COLO668 (cell line): Measurements from ENCODE around the gene DNAH8.
A peak's percentile ranks its signal among the peaks of the same experiment; 100 is the strongest.

Experiments
- DNase-seq: peaks from one replicate; lab custom pipeline; 2025; ENCODE audit not compliant: unreplicated experiment; lab: John Stamatoyannopoulos, UW

The DNAH8 gene

DNA sequence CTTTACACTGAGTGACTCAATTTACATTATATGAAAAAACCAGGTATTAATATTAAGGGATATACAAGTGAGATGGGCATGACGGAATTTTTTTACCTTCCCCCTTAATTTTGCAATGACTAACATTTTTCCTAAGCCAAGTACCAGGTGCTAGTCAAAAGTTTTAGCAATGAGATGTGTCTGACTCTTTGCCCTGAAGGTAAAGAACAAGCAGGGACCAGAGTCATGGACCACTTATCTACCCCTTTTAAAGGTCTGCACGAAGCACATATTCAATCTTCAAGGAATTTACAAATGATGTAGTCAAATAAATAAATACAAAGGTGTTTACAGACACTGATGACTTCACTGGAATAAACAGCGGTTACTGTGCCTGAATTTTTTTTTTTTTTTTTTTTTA, 13.6 kb upstream of the DNAH8 start:
- no peak for DNase-seq

DNA sequence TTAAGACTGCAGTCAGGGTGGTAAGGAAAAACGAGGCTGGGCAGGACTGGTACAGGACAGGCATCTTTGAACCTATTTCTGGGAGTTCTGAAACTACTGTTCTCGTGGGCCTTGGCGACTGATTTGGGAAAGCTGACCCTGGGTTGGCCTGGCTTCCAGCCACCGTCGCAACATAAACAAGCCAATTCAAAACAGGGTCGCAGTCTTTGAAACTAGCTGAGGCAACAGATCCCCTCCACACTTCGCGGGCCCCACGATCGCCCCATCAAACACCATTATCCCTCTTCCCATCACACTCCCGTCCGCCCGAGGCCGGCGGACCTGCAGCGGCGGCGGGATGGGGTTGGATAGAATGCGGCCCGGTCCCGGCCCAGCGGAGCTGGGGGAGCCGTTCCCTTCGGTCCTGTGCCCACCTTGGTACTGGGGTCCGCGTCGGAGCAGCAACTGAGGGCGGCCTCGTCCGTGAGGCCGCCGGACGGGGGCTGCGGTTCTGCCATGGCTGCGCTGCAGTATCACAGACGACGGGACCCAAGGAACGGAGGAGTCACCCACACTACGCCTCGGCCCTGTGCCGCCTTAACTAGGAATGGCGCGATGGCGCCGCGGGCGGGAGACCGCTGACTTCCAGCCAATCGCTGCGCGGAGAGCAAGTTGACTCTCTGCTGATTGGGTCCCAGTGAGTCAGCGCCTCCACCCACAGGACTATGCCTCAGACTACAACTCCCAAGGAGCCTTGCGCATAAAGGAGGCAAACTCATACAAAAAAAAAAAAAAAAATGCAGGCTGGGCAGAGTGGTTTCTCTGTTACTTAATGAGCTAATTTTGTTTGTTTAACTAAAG, 12.3 kb upstream of the DNAH8 start, which contains the start of gene GLO1:
TSS of gene GLO1 (minus strand) at position 588 of the 840 bp plus-strand sequence. CDS start at position 497, 91 bp downstream.
- peak; percentile 92 for DNase-seq

DNA sequence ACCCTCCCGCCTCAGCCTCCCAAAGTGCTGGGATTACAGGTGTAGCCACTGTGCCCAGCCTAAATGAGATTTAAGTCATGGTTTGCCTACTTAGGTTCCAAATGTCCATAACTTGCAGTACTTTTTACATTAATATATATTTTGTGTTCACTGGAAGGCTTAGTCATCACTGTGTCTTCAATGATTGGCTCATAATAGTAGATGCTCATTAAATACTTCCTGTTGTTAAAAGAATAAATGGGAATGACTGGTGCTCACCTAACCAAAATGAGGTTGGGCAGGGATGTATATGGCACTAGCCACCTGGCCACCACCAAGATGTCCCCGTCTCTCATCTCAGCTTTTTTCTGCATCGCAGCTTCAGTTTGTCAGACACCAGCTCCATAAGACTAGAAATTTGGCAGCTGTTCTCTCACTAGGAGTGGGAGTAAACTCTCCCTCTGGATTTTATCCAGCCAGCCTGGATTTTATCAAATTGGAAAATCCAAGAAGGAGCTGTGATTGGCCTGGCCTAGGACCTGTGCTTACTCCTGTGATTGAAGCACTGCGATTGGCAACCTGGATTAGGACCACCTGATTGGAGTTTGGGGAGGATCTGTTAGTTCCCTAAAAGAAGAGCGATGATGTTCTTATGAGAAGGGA, 11.0 kb upstream of the DNAH8 start:
- DNase-seq = no peak

DNA sequence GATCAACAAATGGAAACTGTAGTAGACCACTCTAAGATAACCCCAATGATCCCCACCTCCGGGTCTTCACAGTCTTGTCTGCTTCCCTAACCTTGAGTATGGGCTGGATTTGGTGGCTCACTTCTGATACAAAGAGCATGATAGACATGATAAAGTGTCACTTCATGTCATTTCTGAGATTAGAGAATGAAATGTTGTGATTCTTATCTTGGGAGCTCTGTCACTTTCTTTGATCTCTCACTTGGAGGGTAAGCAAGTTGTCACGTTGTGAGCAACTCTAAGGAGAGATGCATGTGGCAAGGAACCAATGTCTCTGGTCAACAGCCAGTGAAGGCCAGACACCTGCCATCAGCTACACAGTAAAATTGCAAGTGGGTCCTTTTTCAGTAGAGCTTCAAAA, 9.2 kb upstream of the DNAH8 start:
- DNase-seq = no peak

DNA sequence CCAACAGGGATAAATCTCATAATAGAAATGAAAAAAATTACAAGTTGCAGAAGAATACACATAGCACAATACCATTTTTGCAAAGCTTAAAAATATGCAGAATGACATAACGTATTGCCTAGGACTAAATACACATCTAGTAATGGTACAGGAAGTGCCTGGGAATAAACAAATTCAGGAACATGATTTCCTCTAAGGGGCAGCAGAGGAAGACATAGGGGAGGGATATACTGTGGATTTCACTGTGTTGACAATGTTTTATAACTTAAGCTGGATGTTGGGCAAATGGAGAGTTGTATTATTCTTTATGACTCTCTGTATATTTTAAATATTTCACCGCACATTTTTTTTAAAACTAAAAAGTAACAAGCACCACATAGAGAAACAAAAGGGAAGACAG, 6.6 kb upstream of the DNAH8 start:
- no peak for DNase-seq

DNA sequence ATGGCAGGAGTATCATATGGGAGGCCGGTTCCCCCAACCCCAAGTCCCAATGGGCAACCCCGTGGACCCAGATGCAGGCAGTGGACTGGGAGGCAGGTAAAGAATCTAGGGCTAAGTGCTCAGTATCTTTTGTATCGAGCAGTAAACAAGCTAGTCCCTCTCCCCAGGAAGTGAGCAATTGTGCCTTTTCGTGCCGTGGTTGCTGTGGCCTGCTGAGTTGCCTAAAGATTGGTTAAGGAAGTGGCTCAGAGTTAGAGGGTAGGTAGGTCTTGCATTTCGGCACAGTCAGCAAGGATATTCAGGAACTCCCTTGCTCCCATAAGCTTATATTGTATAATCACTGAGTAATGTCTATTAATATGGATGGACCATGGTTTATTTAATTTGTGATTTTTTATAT, 1.3 kb upstream of the DNAH8 start:
- no peak for DNase-seq

DNA sequence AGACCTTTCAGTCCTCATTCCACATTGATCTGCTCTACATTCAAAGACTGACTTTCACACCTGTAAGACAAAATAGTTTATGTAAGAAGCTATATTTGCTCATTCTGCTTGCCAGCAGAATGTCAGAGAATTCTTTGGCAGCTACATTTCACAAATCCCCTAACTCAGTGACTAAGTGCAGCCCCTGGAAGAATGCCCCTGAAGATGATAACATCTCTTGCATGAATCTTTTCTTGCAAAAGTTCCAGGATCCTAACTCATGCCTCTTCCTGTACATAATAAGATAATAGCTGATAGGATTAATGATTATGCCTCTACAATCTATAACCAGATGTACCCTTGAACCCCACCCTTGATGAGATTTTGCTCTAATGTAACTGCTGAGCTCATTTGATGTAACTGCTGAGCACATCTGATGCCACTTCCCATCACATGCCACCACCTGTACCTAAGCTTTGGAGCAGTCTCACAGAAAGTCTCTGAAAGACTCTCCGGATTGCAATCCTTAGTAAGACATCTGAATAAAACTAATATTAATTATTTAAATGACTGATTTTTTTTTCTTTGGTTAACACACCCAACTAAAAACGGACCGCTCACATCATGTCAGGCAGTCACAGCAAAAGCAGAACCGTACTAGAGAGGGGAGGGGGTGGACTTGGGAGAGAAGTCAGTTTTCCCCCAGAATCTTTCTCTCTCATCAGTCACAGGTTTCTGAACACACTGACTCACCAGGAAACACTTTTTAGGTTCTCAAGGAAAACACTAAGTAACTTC, 684 bp upstream of the DNAH8 start:
- DNase-seq = no peak

DNA sequence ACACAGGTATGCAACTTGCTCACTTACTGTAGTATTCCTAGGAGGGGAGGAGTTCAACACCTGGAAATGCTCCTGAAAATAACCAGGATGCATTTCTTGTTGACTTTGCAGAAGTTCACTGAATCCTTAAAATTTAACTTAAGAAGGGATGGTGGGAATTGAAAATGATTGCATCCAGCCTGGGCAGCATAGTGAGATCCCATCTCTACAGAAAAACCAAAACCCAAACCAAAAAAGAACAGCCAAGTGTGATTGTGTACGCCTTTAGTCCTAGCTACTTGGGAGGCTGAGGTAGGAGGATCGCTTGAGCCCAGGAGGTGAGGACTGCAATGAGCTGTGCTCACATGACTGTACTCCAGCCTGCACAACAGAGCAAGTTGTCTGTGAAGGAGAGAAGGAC, 1.7 kb downstream of the DNAH8 start:
- no peak for DNase-seq

DNA sequence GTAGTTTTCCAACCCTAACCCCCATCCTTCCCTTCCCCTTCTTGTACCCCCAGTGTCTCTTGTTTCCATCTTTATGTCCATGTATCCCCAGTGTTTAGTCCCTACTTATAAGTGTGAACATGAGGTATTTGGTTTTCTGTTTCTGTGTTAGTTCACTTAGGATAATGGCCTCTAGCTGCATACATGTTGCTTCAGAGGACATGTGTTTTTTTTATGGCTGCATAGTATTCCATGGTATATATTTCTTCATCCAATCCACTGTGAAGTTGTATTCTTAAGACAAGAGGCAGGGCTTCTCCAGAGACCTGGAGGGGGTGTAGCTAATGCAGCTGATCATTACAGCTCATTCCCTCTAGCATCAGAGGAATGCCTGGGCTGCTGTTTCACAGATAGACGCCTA, 4.2 kb downstream of the DNAH8 start:
- DNase-seq = no peak

DNA sequence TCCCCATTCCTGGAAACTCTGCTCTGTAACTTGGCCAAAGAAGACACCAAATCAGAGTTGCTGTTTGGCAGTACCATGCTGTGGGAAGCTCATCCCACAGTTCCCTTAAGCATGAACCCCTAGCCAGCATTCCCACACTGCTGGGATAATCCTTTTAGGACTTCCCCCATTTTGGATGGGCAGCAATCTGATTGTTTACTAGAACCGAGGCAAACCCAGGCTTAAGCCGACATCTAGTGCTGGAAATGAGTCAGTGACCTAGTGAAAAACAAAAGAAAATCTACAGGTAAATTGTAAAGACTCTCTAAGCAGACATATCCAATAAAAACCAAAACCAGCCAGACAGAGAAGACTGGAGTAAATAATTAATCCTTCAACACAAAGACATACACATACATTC, 5.2 kb downstream of the DNAH8 start:
- DNase-seq = no peak

DNA sequence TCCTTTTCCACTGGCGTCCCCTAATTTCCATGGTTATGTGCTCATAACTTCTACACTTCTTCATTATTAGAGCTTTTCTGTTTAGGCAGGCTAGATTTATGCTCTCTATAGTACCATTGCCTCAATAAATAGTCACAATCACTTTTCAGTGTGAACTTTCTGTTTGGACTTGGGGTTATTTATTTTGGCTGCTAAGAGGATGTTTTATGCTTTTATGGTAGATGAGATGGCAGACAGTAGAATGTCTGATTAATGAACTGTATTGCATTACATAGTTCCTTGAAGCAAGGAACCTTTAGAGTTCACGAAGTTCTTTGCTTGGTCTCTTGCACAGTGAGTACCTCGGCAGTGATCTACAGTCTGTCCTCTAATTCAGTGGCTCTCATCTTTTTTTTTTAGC, 6.9 kb downstream of the DNAH8 start:
- DNase-seq = no peak

DNA sequence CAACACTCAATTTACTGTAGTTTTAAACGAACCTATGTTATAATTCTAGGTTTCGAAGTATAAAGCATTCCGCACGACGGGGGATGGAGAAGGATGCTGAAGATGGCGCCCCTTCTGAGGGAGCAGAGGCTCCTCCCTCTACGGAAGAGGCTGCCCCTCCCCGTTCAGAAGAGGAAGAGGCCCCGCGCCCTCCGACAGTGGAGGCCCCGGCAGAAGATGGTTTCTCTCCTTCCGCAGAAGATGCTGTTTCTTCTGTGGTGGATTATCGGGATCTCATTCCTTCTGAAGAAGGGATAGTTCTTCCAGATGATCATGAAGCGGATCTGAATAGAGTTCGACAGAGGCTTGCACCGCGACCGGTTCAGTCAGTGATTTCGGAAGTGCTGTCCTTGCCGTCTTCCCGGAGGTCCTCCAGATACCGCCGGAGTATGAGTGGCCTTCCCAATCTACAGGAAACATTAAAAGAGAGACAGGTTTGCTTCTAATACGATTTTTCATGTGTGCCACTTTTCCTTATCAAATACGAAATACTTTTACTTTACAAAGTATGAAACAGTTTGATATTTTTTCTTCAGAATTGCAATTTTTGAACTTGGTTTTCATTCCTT, 7.7 kb downstream of the DNAH8 start:
- DNase-seq = no peak

DNA sequence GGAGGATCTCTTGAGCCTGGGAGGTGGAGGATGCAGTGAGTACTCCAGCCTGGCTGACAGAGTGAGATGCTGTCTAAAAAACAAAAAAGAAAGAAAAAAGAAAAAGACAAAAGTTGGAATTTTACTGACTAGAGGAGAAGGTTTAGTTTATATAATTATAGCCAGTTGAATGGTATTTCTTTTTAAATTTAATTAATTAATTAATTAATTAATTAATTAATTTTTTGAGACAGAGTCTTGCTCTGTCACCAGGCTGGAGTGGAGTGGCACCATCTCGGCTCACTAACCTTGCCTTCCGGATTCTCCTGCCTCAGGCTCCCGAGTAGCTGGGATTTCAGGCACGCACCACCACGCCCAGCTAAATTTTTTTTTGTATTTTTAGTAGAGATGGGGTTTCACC, 8.7 kb downstream of the DNAH8 start:
- DNase-seq = no peak

DNA sequence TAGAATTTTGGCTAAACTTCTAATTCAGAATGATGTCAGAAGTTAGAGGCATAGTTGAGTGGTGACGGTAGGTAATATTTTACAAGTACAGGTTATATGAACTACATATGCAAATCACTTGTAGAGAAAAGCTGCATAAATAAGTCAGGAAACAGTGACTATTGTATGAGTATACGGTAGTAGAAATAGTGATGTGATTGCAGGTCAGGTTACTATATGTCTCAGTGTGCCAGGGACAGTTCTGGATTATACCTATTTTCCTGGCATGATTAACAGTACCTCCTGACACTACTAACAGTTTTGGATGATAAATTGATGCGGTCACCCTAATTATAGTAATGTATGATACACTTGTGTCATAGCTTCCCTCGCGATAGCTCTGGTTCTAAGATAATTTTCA, 9.2 kb downstream of the DNAH8 start:
- no peak for DNase-seq

DNA sequence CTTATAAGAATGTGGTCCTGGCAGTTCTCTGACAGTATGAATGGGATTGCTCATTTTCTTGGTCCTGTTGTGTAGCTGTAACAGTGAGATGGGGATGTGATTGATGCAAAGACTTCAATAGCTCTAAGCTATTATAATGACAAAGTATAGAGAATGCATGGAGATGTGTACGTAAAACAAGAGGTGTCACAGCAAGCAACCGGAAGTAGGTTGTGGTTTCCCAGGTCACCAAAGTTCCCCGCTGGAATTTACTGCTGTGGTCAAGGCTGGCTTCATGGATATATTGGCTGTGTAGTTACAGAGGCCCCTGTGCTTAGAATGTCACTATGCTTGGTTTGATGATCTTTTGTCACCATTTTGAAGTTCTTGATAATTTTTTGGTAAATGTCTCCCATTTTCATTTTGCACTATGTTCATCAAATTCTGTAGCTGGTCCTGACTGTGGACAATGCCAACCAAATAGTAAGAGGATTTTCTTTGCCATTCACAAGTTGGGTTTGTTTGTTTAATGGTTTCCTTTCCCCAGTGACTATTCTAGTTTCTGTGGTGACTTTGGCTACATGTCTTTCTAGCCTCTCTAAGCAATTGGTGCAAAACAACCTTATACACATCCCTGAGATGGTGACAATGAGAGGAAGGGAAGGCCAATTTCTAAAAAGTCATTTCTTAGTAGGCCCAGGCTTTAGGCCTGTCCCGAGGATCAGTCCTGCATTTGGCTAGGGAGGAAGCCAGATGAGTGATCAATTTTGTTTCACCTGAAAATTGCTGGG, 10.5 kb downstream of the DNAH8 start:
- no peak for DNase-seq

DNA sequence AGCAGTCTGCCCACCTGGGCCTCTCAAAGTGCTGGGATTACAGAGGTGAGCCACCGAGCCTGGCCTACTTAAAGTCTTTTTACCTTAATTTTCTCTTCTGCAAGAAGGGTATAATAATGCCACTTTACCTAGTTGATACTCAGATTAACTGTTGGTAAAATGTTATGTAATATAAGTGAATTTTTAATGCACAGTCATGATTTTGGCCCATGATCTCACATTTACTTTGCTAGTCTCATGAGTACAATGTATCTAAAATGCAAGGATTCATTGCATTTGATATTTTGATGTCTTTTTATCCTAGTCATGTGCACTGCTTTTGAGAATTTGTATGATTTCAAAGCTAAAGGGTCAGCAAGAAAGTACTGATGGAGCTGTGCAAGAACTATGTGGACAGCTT, 13.1 kb downstream of the DNAH8 start:
- no peak for DNase-seq

DNA sequence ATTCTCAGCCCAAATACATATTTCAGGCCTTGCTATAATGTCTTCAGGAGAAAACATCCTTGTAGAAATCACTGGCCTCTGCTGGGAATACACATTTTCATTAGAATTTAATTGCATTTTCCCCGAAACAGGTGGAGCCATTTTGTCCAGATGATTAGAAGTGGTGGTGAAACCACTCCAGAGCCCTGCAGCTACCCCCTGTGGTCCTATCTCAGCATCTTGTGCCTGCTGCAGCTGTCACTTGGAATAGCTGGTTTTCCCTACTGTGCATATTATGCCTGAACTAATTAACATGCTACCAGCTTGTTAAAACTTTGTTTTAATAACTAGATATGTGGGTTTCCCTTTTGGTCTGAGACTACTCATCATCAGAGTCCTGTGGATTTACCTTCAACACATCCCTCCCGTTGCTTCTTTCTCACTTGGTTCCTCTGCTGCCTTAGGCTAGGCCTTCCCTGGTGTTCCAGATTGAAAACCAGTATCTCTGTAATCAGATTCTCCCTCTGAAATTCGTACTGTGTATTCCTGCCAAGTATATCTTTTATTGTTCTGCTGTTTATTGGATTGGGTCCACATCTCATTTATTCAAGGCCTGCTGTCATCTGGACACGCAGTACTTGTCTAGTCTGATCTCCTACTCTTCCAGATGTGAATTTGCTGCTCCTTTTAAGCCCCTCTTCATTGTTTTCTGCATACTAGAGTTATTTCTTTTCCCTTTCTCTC, 15.2 kb downstream of the DNAH8 start:
- DNase-seq = no peak

DNA sequence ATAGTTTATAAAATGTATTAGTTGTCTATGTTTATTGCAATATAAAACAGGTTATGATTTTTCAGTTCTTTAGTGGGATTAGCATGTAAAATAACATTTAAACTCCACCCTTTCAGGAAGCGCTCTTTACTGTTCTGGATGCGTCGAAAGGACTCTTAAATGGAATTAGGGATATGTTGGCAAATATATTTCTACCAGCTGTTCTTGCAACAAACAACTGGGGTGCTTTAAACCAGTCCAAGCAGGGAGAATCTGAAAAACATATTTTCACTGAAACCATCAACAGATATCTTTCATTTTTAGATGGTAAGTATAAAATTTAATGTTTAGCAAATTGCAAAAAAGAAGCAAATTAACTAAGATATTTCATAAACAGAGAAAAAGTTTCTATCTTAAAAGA, 21.8 kb downstream of the DNAH8 start:
- no peak for DNase-seq

DNA sequence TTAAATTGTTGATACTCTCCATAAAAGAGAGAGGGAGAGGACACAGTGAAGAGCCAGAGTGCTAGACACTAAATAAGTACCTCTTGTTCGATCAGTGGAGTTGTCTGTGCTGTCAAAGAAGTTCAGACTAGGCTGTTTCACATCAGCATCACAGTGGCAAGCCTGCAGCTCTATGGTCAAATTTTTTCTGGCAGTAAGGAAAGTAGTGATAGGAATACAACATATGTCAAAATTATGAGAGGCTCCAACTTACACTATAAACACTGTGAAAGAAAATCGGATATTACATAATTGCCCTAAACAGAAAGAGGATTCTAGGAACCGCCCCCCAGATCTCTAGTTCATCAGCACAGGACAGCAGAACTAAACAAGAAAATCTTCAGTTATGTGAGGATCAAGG, 23.1 kb downstream of the DNAH8 start:
- no peak for DNase-seq

DNA sequence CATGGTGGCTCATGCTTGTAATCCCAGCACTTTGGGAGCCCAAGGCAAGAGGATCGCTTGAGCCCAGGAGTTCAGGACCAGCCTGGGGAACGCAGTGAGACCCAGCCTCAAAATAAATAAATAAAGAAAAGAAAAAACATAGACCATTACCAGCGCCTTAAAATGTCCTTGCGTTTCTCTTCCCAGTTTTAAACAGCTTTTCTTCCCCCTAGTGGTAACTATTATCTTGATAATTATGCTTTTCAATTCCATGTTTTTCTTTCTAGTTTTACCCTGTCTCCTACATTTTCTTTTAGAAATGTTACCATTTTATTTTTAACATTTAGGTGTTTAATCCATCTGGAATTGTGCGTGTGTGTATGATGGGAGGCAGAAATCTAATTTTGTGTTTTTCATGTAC, 24.4 kb downstream of the DNAH8 start:
- DNase-seq = no peak
